Activated T-cell treated with anti-CD3 and anti-CD28 coated beads for 48 hours (primary cell): ENCODE results near the gene IFNGR1.
"Not testable (repeated sequence)": the region's sequence is repeated elsewhere in the genome, so short reads cannot be mapped to it uniquely, and the experiment has no call there.

ENCODE experiments used
- DNase-seq: peaks from one replicate; pipeline ENCODE4 v3.0.0-alpha.2; 2020; ENCODE audit warnings: low read depth

Gene IFNGR1

GRCh38 chr6:137213331-137213740 is 5.8 kb downstream of the IFNGR1 start:
- DNase-seq, result no peak

- no peak for DNase-seq
These were observed 7.3 kb downstream of the IFNGR1 start for GRCh38 chr6:137211910-137212309.

- no peak for DNase-seq
These were observed 8.3 kb downstream of the IFNGR1 start for GRCh38 chr6:137210903-137211302.

GRCh38 chr6:137208279-137208678 is 10.9 kb downstream of the IFNGR1 start:
- no peak for DNase-seq

- DNase-seq, result not testable (repeated sequence)
These were observed 11.7 kb downstream of the IFNGR1 start for GRCh38 chr6:137207457-137207856.

- DNase-seq, result no peak
These were observed 12.6 kb downstream of the IFNGR1 start for GRCh38 chr6:137206577-137206976.

- DNase-seq, result no peak
These were observed 15.9 kb downstream of the IFNGR1 start for GRCh38 chr6:137203256-137203655.

GRCh38 chr6:137202078-137202477 is 17.1 kb downstream of the IFNGR1 start:
- no peak for DNase-seq

- no peak for DNase-seq
These were observed 18.2 kb downstream of the IFNGR1 start for GRCh38 chr6:137201006-137201405.

GRCh38 chr6:137200288-137200687 is 18.9 kb downstream of the IFNGR1 start:
- no peak for DNase-seq

GRCh38 chr6:137197684-137198645 is 21.2 kb downstream of the IFNGR1 start:
- DNase-seq, result no peak

- no peak for DNase-seq
These were observed 25.7 kb downstream of the IFNGR1 start for GRCh38 chr6:137193256-137194070.

- no peak for DNase-seq
These were observed 26.4 kb downstream of the IFNGR1 start for GRCh38 chr6:137192821-137193220.

- DNase-seq, result no peak
These were observed 27.5 kb downstream of the IFNGR1 start for GRCh38 chr6:137191670-137192069.

GRCh38 chr6:137191236-137191635 is 27.9 kb downstream of the IFNGR1 start:
- no peak for DNase-seq

GRCh38 chr6:137190583-137191094 is 28.5 kb downstream of the IFNGR1 start:
- DNase-seq, result no peak

GRCh38 chr6:137188855-137189254 is 30.3 kb downstream of the IFNGR1 start:
- DNase-seq, result no peak

GRCh38 chr6:137185290-137185689 is 33.9 kb downstream of the IFNGR1 start:
- no peak for DNase-seq

GRCh38 chr6:137182654-137183073 is 36.5 kb downstream of the IFNGR1 start:
- no peak for DNase-seq

- no peak for DNase-seq
These were observed 37.1 kb downstream of the IFNGR1 start for GRCh38 chr6:137181891-137182653.

- no peak for DNase-seq
These were observed 41.6 kb downstream of the IFNGR1 start for GRCh38 chr6:137177611-137178010.

- no peak for DNase-seq
These were observed 42.5 kb downstream of the IFNGR1 start for GRCh38 chr6:137176729-137177128.
